ENCODE measurements around the gene TSEN54. TPM values are rescaled to one million over a fixed set of nuclear protein-coding genes. Genes with fewer than 3 reads are reported as not detected.

TSEN54 gene
- total RNA-seq, 4 donors from 2014 or later: 9.4 to 33.3 (median 14.9) TPM

- TF ChIP-seq CTCF (IDR thresholded peaks at IDR 0.05): no peak
- DNase-seq (ENCODE audit: low spot score) (no peak), ATAC-seq (ENCODE audit: low FRiP score) (no peak)
Observed at GRCh38 chr17:75500419-75501216, 15.7 kb upstream of the TSEN54 start.

GRCh38 chr17:75501378-75502071 is 14.8 kb upstream of the TSEN54 start:
- ATAC-seq (ENCODE audit: low FRiP score): no peak
- no peak for TF ChIP-seq CTCF (IDR thresholded peaks at IDR 0.05)
- DNase-seq (ENCODE audit: low spot score): no peak

GRCh38 chr17:75502072-75502720 is 14.1 kb upstream of the TSEN54 start:
- DNase-seq (ENCODE audit: low spot score) (no peak), ATAC-seq (ENCODE audit: low FRiP score) (no peak)
- no peak for TF ChIP-seq CTCF (IDR thresholded peaks at IDR 0.05)

GRCh38 chr17:75502721-75503329 is 13.5 kb upstream of the TSEN54 start:
- TF ChIP-seq CTCF (IDR thresholded peaks at IDR 0.05): no peak
- no peak for DNase-seq (ENCODE audit: low spot score)
- ATAC-seq (ENCODE audit: low FRiP score): no peak

- DNase-seq (ENCODE audit: low spot score) (no peak), ATAC-seq (ENCODE audit: low FRiP score) (no peak)
- no peak for TF ChIP-seq CTCF (IDR thresholded peaks at IDR 0.05)
Observed at GRCh38 chr17:75503337-75503950, 12.9 kb upstream of the TSEN54 start.

- DNase-seq (ENCODE audit: low spot score): no peak
- TF ChIP-seq CTCF (IDR thresholded peaks at IDR 0.05): no peak
- no peak for ATAC-seq (ENCODE audit: low FRiP score)
Observed at GRCh38 chr17:75503976-75504346, 12.4 kb upstream of the TSEN54 start.
